Upper lobe of left lung (tissue), 4 donors: ENCODE results near the gene DNAH1.

Experiments
- EP300 ChIP-seq, 4 donors: sonication (generic); formaldehyde crosslinking; IDR thresholded peaks; one replicate each; pipeline ENCODE4 v1.5.1; 2017; ENCODE audit warnings: antibody characterized with exemption in 4 of 4, control low read depth in 2 of 4
- POLR2A ChIP-seq, 4 donors: fragments of 450-650 bp; IDR thresholded peaks; one replicate each; pipeline ENCODE4 v1.5.1; 2016 to 2017; ENCODE audit warnings: antibody characterized with exemption in 4 of 4, mild to moderate bottlenecking in 2 of 4
- POLR2AphosphoS5 ChIP-seq, 2 donors: sonication (generic); formaldehyde crosslinking; IDR thresholded peaks; one replicate each; pipeline ENCODE4 v1.5.1; 2017; ENCODE audit warnings: antibody characterized with exemption in 2 of 2
- TF ChIP-seq, protein P1 (sequence below), 6 experiments: fragments of 450-650 bp in 4 of 6; fragments of 200-600 bp in 2 of 6; sonication (generic) in 2 of 6; IDR thresholded peaks; one replicate each; pipeline ENCODE4 v1.5.1; 2016 to 2019; ENCODE audit warnings: antibody characterized with exemption in 6 of 6

- TF ChIP-seq, protein P1, sequence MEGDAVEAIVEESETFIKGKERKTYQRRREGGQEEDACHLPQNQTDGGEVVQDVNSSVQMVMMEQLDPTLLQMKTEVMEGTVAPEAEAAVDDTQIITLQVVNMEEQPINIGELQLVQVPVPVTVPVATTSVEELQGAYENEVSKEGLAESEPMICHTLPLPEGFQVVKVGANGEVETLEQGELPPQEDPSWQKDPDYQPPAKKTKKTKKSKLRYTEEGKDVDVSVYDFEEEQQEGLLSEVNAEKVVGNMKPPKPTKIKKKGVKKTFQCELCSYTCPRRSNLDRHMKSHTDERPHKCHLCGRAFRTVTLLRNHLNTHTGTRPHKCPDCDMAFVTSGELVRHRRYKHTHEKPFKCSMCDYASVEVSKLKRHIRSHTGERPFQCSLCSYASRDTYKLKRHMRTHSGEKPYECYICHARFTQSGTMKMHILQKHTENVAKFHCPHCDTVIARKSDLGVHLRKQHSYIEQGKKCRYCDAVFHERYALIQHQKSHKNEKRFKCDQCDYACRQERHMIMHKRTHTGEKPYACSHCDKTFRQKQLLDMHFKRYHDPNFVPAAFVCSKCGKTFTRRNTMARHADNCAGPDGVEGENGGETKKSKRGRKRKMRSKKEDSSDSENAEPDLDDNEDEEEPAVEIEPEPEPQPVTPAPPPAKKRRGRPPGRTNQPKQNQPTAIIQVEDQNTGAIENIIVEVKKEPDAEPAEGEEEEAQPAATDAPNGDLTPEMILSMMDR (IDR thresholded peaks at IDR 0.05), result no peak
- TF ChIP-seq EP300 (IDR thresholded peaks at IDR 0.05) (no peak), POLR2A (IDR thresholded peaks at IDR 0.05) (no peak), POLR2AphosphoS5 (IDR thresholded peaks at IDR 0.05) (no peak)
Measured at GRCh38 chr3:52305926-52306325, 10.2 kb upstream of the DNAH1 start.
